Activated CD4-positive, alpha-beta T cell treated with anti-CD3 and anti-CD28 coated beads, Interleukin-2, amount 50 U/mL, for 1 hour (primary cell): ENCODE data around the gene COG7.
"Not testable (repeated sequence)": the region's sequence is repeated elsewhere in the genome, so short reads cannot be mapped to it uniquely, and the experiment has no call there.

Experiments used
- DNase-seq: peaks from one replicate; pipeline ENCODE4 v3.0.0-alpha.2; 2020

COG7 gene

GRCh38 chr16:23381702-23382101 lies 71.3 kb downstream of the COG7 start:
- DNase-seq: not testable (repeated sequence)

GRCh38 chr16:23380501-23380951 lies 72.5 kb downstream of the COG7 start:
- DNase-seq: no peak

- no peak for DNase-seq
These were observed 73.3 kb downstream of the COG7 start for GRCh38 chr16:23379707-23380106.

GRCh38 chr16:23378921-23379320 lies 74.1 kb downstream of the COG7 start:
- DNase-seq: no peak

GRCh38 chr16:23378256-23378655 lies 74.7 kb downstream of the COG7 start:
- no peak for DNase-seq

GRCh38 chr16:23377071-23377931 lies 75.7 kb downstream of the COG7 start:
- no peak for DNase-seq

GRCh38 chr16:23375643-23376042 lies 77.3 kb downstream of the COG7 start:
- DNase-seq: no peak

- DNase-seq: no peak
These were observed 78.1 kb downstream of the COG7 start for GRCh38 chr16:23374721-23375510.

- no peak for DNase-seq
These were observed 79.4 kb downstream of the COG7 start for GRCh38 chr16:23373436-23374219.

GRCh38 chr16:23371368-23371767 lies 81.6 kb downstream of the COG7 start:
- no peak for DNase-seq

- no peak for DNase-seq
These were observed 83.6 kb downstream of the COG7 start for GRCh38 chr16:23369416-23369815.

GRCh38 chr16:23368469-23368868 lies 84.5 kb downstream of the COG7 start:
- no peak for DNase-seq

GRCh38 chr16:23367988-23368387 lies 85.0 kb downstream of the COG7 start:
- no peak for DNase-seq

GRCh38 chr16:23367564-23367963 lies 85.4 kb downstream of the COG7 start:
- DNase-seq: no peak

GRCh38 chr16:23366341-23366740 lies 86.6 kb downstream of the COG7 start:
- DNase-seq: not testable (repeated sequence)

GRCh38 chr16:23365602-23366240 lies 87.3 kb downstream of the COG7 start:
- no peak for DNase-seq

- no peak for DNase-seq
These were observed 90.3 kb downstream of the COG7 start for GRCh38 chr16:23362460-23363317.

- DNase-seq: no peak
These were observed 93.8 kb downstream of the COG7 start for GRCh38 chr16:23359092-23359760.

GRCh38 chr16:23357761-23358290 lies 95.2 kb downstream of the COG7 start:
- no peak for DNase-seq

GRCh38 chr16:23356941-23357340 lies 96.0 kb downstream of the COG7 start:
- DNase-seq: no peak
